Adrenal gland (tissue), 5 donors: ENCODE data around the gene HCFC1.

Source experiments
- CTCF ChIP-seq, 6 experiments: fragments of 450-650 bp in 4 of 6; fragments of 200-600 bp in 2 of 6; sonication (generic) in 1 of 6; IDR thresholded peaks; 1 replicate in 5 of 6; 2 replicates in 1 of 6; pipeline versions ENCODE4 v1.5.1 to v1.8.0; 2016 to 2021; ENCODE audit warnings: antibody characterized with exemption in 6 of 6, mild to moderate bottlenecking in 2 of 6, moderate library complexity in 1 of 6
- POLR2A ChIP-seq, 2 donors: fragments of 450-650 bp; IDR thresholded peaks; one replicate each; pipeline ENCODE4 v1.6.1; 2017; ENCODE audit warnings: antibody characterized with exemption in 2 of 2, mild to moderate bottlenecking in 2 of 2, moderate library complexity in 1 of 2
- donor health status: DM: no; HTN: no; CAD: no.

- TF ChIP-seq CTCF (IDR thresholded peaks at IDR 0.05) (no peak), POLR2A (IDR thresholded peaks at IDR 0.05) (peak in 1 of 2 donors; percentile 14)
These were observed 40.8 kb upstream of the HCFC1 start for GRCh38 chrX:154012336-154012991.
